NCI-H146 (cell line): ENCODE results near the gene ADAMTS8.

Source experiments
- DNase-seq: peaks from one replicate; lab custom pipeline; 2025; lab: John Stamatoyannopoulos, UW

Gene ADAMTS8

GRCh38 chr11:130428316-130429119 lies at the start of gene ADAMTS8:
ADAMTS8 (minus strand) TSS chr11:130428609; CDS start chr11:130428286, 323 bp downstream.
- peak; percentile 33 for DNase-seq

- no peak for DNase-seq
These were observed 49.3 kb upstream of the ADAMTS8 start for GRCh38 chr11:130477586-130478203.

GRCh38 chr11:130476922-130477491 lies 48.6 kb upstream of the ADAMTS8 start:
- no peak for DNase-seq

- DNase-seq, result no peak
These were observed 48.0 kb upstream of the ADAMTS8 start for GRCh38 chr11:130476200-130476921.

- no peak for DNase-seq
These were observed 47.1 kb upstream of the ADAMTS8 start for GRCh38 chr11:130475426-130476053.

- no peak for DNase-seq
These were observed 46.4 kb upstream of the ADAMTS8 start for GRCh38 chr11:130474637-130475400.

GRCh38 chr11:130473795-130474377 lies 45.5 kb upstream of the ADAMTS8 start:
- no peak for DNase-seq

- DNase-seq, result no peak
These were observed 44.8 kb upstream of the ADAMTS8 start for GRCh38 chr11:130473056-130473794.

- DNase-seq, result no peak
These were observed 44.1 kb upstream of the ADAMTS8 start for GRCh38 chr11:130472434-130472961.

- no peak for DNase-seq
These were observed 43.5 kb upstream of the ADAMTS8 start for GRCh38 chr11:130471731-130472433.

GRCh38 chr11:130470832-130471706 lies 42.7 kb upstream of the ADAMTS8 start:
- DNase-seq, result no peak

- DNase-seq, result no peak
These were observed 40.8 kb upstream of the ADAMTS8 start for GRCh38 chr11:130469181-130469580.

GRCh38 chr11:130467116-130467900 lies 38.9 kb upstream of the ADAMTS8 start:
- DNase-seq, result no peak

GRCh38 chr11:130465263-130465662 lies 36.9 kb upstream of the ADAMTS8 start:
- no peak for DNase-seq

GRCh38 chr11:130464291-130464812 lies 35.9 kb upstream of the ADAMTS8 start:
- DNase-seq, result no peak

- no peak for DNase-seq
These were observed 34.5 kb upstream of the ADAMTS8 start for GRCh38 chr11:130462931-130463330.
